H1 (cell line): ENCODE results near the gene CASP8AP2. TPM values are rescaled to one million over a fixed set of nuclear protein-coding genes. Genes with fewer than 3 reads are reported as not detected.

ENCODE experiments used
- NANOG ChIP-seq: IDR thresholded peaks from 2 replicates; pipeline ENCODE4 v1.6.1; 2011; ENCODE audit warnings: low read length, low read depth, mild to moderate bottlenecking, inconsistent platforms; ENCODE audit not compliant: insufficient read depth, poor library complexity, severe bottlenecking
- NRF1 ChIP-seq: IDR thresholded peaks from 2 replicates; pipeline ENCODE4 v1.6.1; 2011; ENCODE audit warnings: mild to moderate bottlenecking, low read depth, low read length, improper control_type of control experiment
- POLR2A ChIP-seq, 2 experiments: IDR thresholded peaks; 1 replicate in 1 of 2; 2 replicates in 1 of 2; pipeline ENCODE4 v1.6.1; 2011; ENCODE audit warnings: low read depth in 2 of 2, low read length in 2 of 2, mild to moderate bottlenecking in 2 of 2; ENCODE audit errors: control extremely low read depth in 1 of 2
- SP1 ChIP-seq: IDR thresholded peaks from 2 replicates; pipeline ENCODE4 v1.6.1; 2011; ENCODE audit warnings: low read depth, low read length
- polyA plus RNA-seq, 7 experiments: library from polyadenylated mRNA; depleted of rRNA in 3 of 7; stranded (reverse) in 5 of 7; unstranded in 2 of 7; fragments of >200 nt in 5 of 7; fragments of 200-250 nt in 2 of 7; gene quantifications; 1 replicate in 5 of 7; 2 replicates in 1 of 7; 4 replicates in 1 of 7; pipeline versions ENCODE4 v1.2.1 to v1.2.3, GENCODE V29; 2011 to 2013; ENCODE audit warnings: missing spikeins in 2 of 7, mixed read lengths in 2 of 7
- total RNA-seq: library from RNA; stranded (reverse); fragmentation: NEBNext Ultra II Directional; extraction: Animal tissue kit (Norgen Biotek cat#: 25700); gene quantifications from 2 replicates; pipeline ENCODE4 v1.2.1, GENCODE V29; 2021
- TF ChIP-seq, protein P1 (sequence below): IDR thresholded peaks from 2 replicates; pipeline ENCODE4 v1.6.1; 2012; ENCODE audit warnings: inconsistent platforms

The CASP8AP2 gene
- total and polyA plus RNA-seq, 2 of the 8 experiments (the other 6 are each of a cell fraction or from before 2014, with no cell fraction given): 6.9 to 32.1 TPM

- peak; percentile 78 for TF ChIP-seq NANOG
- peak; percentile 57 to 84 for TF ChIP-seq POLR2A (IDR thresholded peaks at IDR 0.05; ENCODE audit: control extremely low read depth in 1 of 2, low read depth in 2 of 2, low read length in 2 of 2)
- no peak for TF ChIP-seq NRF1
- TF ChIP-seq SP1: peak; percentile 81
- TF ChIP-seq, protein P1, sequence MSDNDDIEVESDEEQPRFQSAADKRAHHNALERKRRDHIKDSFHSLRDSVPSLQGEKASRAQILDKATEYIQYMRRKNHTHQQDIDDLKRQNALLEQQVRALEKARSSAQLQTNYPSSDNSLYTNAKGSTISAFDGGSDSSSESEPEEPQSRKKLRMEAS: 0 out of 2 replicates have a peak, but pooled peaks have one; percentile 13
Measured at GRCh38 chr6:89817481-89817880, 12.2 kb upstream of the CASP8AP2 start (continued).
